Testis (tissue), 2 donors: ENCODE results near the gene FIBCD1.

Source experiments
- CTCF ChIP-seq, 3 experiments: fragments of 450-650 bp in 2 of 3; fragments of 200-600 bp in 1 of 3; sonication (generic) in 1 of 3; IDR thresholded peaks; one replicate each; pipeline ENCODE4 v1.5.1; 2016 to 2019; ENCODE audit warnings: antibody characterized with exemption in 3 of 3, mild to moderate bottlenecking in 2 of 3, moderate library complexity in 1 of 3
- POLR2A ChIP-seq: fragments of 450-650 bp; IDR thresholded peaks from one replicate; pipeline ENCODE4 v1.6.1; 2017; ENCODE audit warnings: antibody characterized with exemption, mild to moderate bottlenecking, moderate library complexity

- TF ChIP-seq CTCF (IDR thresholded peaks at IDR 0.05) (no peak), POLR2A (no peak)
Observed at GRCh38 chr9:130920762-130921299, 18.2 kb downstream of the FIBCD1 start.
